ENCODE results near the gene KIFC1.

KIFC1 gene

GRCh38 chr6:33412140-33413009, 20.8 kb downstream of the KIFC1 start:
- no peak for DNase-seq

- DNase-seq: no peak
Measured at GRCh38 chr6:33413241-33414120, 21.9 kb downstream of the KIFC1 start.

GRCh38 chr6:33414592-33415271, 23.1 kb downstream of the KIFC1 start:
- DNase-seq: peak; percentile 52

- DNase-seq: no peak
Measured at GRCh38 chr6:33415831-33416230, 24.2 kb downstream of the KIFC1 start.

- DNase-seq: no peak
Measured at GRCh38 chr6:33416386-33417127, 24.9 kb downstream of the KIFC1 start.

GRCh38 chr6:33417128-33417902, 25.7 kb downstream of the KIFC1 start:
- DNase-seq: no peak

GRCh38 chr6:33417903-33418689, 26.5 kb downstream of the KIFC1 start, which contains the start of gene CUTA:
TSS of gene CUTA (minus strand) at chr6:33418107. CDS start at chr6:33418000, 107 bp downstream.
- DNase-seq: peak; percentile 100

GRCh38 chr6:33418690-33419291, 27.2 kb downstream of the KIFC1 start:
- peak; percentile 86 for DNase-seq

- DNase-seq: peak; percentile 64
Measured at GRCh38 chr6:33419580-33420490, 28.2 kb downstream of the KIFC1 start, which contains the start of gene SYNGAP1. TSS of gene SYNGAP1 (plus strand) at chr6:33420065. CDS start at chr6:33420265, 200 bp downstream.

GRCh38 chr6:33420491-33421343, 29.1 kb downstream of the KIFC1 start:
- no peak for DNase-seq

GRCh38 chr6:33421344-33421643, 29.7 kb downstream of the KIFC1 start:
- DNase-seq: no peak

GRCh38 chr6:33423777-33424176, 32.2 kb downstream of the KIFC1 start:
- no peak for DNase-seq

GRCh38 chr6:33424855-33425667, 33.4 kb downstream of the KIFC1 start:
- no peak for DNase-seq

GRCh38 chr6:33425668-33426577, 34.3 kb downstream of the KIFC1 start:
- DNase-seq: peak; percentile 91

- DNase-seq: peak; percentile 75
Measured at GRCh38 chr6:33426590-33427511, 35.2 kb downstream of the KIFC1 start.
